ENCODE results near the gene BCAS4.

The BCAS4 gene

DNA sequence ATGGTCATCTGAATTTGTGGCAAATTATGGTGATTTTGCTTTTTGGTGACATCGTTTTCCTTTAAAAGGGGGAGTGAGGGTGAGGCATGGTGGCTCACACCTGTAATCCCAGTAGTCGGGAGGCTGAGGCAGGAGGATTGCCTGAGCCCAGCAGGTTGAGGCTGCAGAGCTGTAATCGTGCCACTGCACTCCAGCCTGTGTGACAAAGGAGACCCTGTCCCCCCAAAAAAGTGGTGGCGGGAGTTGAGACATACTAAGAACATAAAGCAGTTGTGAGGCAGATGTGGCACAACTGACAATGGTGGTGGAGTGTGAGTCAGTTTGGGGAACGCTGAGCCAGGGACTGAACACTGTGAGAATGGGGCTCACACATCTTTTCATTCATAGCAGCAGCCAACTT is 90.9 kb downstream of the BCAS4 start:
- in situ Hi-C loops (cut with MboI; ENCODE audit: low pct_unique_long_range_greater_than_20kb, low sequenced_read_pairs) = no loop called here
- DNase-seq = no peak

DNA sequence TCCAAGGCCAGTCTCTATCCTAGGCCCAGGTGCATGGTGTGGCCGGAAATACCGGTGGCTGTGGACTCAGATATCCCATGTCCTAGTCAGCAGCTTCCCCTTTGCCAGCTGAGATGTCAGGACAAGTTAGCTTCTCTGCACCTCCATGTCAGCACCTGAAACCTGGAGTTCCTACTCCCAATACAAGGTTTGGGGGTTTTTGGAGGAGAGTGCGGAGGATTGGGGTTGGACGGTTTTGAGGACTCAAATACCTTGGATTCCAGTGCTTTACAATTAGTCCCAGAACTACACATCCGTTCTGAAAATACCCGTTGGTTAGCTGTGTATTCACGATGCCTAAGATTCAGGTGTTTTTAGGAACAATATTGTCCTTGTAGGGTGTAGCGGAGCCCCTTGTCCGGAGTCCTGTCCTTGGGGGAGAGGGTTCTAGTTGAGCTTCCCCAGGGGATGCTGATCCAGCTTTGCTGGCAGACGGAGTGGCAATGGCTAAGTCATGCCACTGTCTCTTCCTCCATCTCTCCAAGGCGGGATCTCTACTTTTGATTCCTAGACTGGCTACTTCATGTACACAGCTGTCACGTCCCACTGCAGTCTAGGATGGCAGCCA is 91.4 kb downstream of the BCAS4 start:
- no peak for DNase-seq
- in situ Hi-C loops (cut with MboI; ENCODE audit: low pct_unique_long_range_greater_than_20kb, low sequenced_read_pairs) = no loop called here

DNA sequence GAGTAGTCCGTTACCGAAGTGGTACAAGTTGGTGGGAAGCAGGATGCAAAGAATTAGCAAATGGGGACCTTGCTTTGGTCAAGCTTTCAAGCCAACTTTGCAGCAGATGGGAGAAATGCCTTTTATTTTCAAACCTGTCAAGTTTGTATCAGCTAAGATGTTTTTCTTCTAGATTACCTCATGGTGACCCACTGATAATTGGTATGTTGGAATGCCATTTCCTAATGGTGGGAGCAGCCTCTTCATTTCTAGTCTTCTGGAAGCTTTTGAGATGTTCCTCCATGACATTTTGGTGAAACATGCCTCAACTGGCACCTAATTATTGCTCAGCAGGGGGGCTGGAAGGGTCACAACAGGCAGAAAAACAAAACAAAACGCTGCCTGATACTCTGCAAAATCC is 92.7 kb downstream of the BCAS4 start:
- in situ Hi-C loops (cut with MboI; ENCODE audit: low pct_unique_long_range_greater_than_20kb, low sequenced_read_pairs) = no loop called here
- no peak for DNase-seq

DNA sequence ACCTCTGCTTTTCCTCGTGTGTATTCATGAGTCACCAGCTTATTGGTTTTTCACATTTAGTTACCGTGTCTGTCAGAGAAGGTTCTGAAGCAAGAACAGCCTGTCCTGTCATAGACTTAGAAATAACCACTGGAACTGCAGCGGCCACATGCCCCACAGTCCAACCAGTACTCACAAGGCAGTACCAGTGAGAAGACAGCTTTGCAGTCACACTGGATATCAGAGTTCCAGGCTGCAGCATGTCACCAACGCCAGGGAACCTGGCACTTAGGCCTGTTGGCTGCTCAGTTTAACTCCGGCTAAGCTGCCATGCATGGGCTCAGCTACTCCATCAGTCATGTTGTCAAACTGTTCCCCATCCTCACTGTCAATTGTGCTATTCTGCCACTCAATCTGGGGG is 96.3 kb downstream of the BCAS4 start:
- in situ Hi-C loops (cut with MboI; ENCODE audit: low pct_unique_long_range_greater_than_20kb, low sequenced_read_pairs) = no loop called here
- DNase-seq = no peak

DNA sequence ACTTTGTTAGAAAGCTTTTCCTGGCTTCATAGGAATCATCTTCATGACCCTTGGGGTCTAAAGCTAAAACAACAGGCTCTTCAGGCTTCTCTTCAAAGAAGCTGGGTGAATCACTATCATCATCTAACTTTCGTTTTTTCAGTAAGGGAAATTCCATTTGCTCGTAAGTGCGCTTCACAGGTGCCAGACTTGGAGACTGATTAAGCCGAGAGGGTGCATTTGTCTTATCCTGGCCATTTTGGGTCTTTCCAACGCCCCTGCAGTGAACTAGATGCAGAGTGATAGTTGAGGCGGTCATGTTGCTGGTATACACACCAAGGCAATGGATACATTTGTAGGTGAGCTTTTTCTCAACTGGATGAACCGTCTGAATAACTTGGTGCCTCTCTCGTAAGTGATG is 97.5 kb downstream of the BCAS4 start:
- in situ Hi-C loops (cut with MboI; ENCODE audit: low pct_unique_long_range_greater_than_20kb, low sequenced_read_pairs) = no loop called here
- DNase-seq = no peak

- in situ Hi-C loops (cut with MboI; ENCODE audit: low pct_unique_long_range_greater_than_20kb, low sequenced_read_pairs) = no loop called here
- DNase-seq = no peak
These were observed 98.8 kb downstream of the BCAS4 start for GRCh38 chr20:50893620-50894019.

DNA sequence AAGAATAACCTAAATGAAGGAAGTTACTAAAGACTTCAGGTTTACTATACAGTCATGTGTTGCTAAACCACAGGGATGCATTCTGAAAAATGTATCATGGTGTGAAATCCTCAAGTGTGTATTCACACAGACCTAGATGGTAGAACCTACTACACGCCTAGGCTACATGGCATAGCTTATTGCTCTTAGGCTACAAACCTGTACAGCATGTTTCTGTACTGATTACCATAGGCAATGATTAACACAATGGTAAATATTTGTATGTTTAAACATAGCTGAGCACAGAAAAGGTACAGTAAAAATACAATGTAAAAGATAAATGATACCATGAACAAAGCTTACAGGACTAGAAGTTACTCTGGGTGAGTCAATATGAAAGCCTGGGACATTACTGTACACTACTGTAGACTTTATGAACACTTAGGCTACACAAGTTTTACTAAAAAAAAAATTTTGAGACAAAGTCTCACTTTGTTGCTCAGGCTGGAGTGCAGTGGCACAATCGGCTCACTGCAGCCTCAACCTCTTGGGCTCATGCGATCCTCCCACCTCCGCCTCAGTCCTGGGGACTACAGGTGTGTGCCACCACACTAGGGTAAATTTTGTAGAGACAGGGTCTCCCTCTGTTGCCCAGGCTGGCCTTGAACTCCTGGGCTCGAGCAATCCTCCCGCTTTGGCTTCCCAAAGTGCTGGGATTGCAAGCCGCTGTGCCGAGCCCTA is 100.4 kb downstream of the BCAS4 start:
- in situ Hi-C loops (cut with MboI; ENCODE audit: low pct_unique_long_range_greater_than_20kb, low sequenced_read_pairs) = no loop called here
- DNase-seq = no peak

GRCh38 chr20:50898475-50898874 is 103.6 kb downstream of the BCAS4 start:
- in situ Hi-C loops (cut with MboI; ENCODE audit: low pct_unique_long_range_greater_than_20kb, low sequenced_read_pairs) = no loop called here
- DNase-seq = no peak

DNA sequence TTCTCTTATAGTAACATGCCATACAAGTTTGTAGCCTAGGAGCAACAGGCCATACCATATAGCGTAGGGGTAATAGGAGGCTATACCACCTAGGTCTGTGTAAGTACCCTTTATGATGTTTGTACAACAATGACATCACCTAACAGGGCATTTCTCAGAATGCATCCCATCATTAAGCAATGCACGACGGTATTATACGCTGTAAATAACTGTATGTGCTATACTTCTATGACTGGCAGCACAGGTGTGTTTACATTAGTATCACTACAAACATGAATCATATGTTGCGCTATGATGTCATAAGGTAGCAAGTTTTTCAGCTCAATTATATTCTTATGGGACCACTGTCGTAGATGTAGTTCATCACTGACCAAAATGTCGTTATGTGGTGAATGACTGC is 105.4 kb downstream of the BCAS4 start:
- no peak for DNase-seq
- in situ Hi-C loops (cut with MboI; ENCODE audit: low pct_unique_long_range_greater_than_20kb, low sequenced_read_pairs) = no loop called here

GRCh38 chr20:50901301-50901700 is 106.4 kb downstream of the BCAS4 start:
- no peak for DNase-seq
- in situ Hi-C loops (cut with MboI; ENCODE audit: low pct_unique_long_range_greater_than_20kb, low sequenced_read_pairs) = no loop called here

- no peak for DNase-seq
- in situ Hi-C loops (cut with MboI; ENCODE audit: low pct_unique_long_range_greater_than_20kb, low sequenced_read_pairs) = no loop called here
These were observed 108.6 kb downstream of the BCAS4 start for GRCh38 chr20:50903353-50904051.

DNA sequence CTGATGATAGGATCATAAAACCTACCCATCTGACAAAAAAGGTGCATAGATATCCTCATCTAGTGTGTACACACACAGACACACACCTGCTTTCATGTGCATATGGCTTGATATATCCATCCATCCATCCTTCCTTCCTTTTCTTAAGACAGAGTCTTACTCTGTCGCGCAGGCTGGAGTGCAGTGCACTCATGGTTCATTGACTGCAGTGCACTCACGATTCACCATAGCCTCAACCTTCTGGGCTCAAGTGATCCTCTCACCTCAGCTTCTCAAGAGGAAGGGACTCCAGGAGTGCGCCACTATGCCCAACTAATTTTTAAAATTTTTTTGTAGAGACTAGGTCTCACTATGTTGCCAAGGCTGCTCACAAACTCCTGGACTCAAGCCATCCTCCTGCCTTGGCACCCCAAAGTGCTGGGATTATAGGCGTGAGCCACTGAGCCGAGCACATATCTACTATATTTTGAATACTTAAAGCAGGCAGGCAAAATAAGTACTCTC is 109.3 kb downstream of the BCAS4 start:
- DNase-seq = no peak
- in situ Hi-C loops (cut with MboI; ENCODE audit: low pct_unique_long_range_greater_than_20kb, low sequenced_read_pairs) = no loop called here

DNA sequence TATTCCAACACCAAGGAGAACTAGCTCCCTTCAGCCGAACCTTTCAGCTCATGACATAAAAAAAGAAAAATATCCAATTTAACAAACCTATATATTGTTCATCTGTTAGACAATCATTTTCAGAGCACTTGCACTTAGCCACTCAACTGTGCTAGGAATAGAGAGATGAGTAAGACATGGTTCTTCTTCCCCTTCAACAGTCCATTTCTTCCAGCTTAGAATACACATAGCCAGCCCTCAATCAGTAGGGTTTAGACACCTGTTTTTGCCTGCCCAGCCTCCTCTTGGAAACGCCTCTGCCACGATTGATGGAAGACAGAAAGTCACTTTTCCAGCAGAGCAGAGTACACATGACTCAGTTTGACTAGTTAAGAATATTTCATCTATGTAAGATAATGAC is 114.6 kb downstream of the BCAS4 start:
- in situ Hi-C loops (cut with MboI; ENCODE audit: low pct_unique_long_range_greater_than_20kb, low sequenced_read_pairs) = no loop called here

DNA sequence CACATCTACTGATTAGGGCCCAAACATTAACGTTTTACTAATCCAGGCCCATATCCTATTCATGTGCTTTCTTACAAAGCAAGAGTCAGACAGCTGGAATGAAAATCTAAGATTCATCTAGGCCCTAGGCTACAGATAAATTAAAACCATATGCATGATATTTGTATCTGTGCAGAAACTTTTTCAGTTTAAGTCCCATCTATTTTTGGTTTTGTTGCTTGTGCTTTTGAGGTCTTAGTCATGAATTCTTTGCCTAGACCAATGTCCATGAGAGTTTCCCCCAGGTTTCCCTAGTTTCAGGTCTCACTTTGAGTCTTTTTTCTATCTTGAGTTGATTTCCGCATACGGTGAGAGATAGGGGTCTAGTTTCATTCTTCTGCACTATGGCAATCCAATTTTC is 116.2 kb downstream of the BCAS4 start:
- in situ Hi-C loops (cut with MboI; ENCODE audit: low pct_unique_long_range_greater_than_20kb, low sequenced_read_pairs) = no loop called here
- no peak for DNase-seq

More for the DNA sequence above, 114.6 kb downstream of the BCAS4 start:
- DNase-seq = no peak

GRCh38 chr20:50911716-50912115 is 116.9 kb downstream of the BCAS4 start:
- no peak for DNase-seq
- in situ Hi-C loops (cut with MboI; ENCODE audit: low pct_unique_long_range_greater_than_20kb, low sequenced_read_pairs) = no loop called here

GRCh38 chr20:50913690-50914375 is 119.0 kb downstream of the BCAS4 start:
- no peak for DNase-seq
- in situ Hi-C loops (cut with MboI; ENCODE audit: low pct_unique_long_range_greater_than_20kb, low sequenced_read_pairs) = no loop called here

- DNase-seq = no peak
- in situ Hi-C loops (cut with MboI; ENCODE audit: low pct_unique_long_range_greater_than_20kb, low sequenced_read_pairs) = no loop called here
These were observed 120.6 kb downstream of the BCAS4 start for GRCh38 chr20:50915424-50915823.

- DNase-seq = no peak
- in situ Hi-C loops (cut with MboI; ENCODE audit: low pct_unique_long_range_greater_than_20kb, low sequenced_read_pairs) = no loop called here
These were observed 121.4 kb downstream of the BCAS4 start for GRCh38 chr20:50916257-50916656.

- in situ Hi-C loops (cut with MboI; ENCODE audit: low pct_unique_long_range_greater_than_20kb, low sequenced_read_pairs) = no loop called here
- DNase-seq = no peak
These were observed 122.1 kb downstream of the BCAS4 start for GRCh38 chr20:50916934-50917333.

DNA sequence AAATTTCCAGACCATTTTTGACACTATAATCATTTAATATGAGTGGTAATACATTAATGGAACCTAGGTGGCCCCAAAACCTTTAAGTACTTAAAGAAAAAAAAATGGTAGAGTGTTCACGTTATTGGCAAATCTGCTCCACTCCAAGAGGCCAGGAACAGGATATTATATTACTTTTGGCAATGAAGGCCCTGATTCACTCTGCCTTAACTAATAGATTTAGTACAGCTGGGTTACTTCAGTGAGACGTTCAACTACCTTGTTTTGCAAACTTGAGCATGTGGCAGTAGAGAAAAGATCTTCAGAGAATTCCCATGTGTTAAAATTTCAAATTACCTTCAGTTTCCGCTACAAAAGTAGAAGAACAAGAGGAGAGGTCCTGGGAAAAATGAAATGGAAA is 123.5 kb downstream of the BCAS4 start:
- in situ Hi-C loops (cut with MboI; ENCODE audit: low pct_unique_long_range_greater_than_20kb, low sequenced_read_pairs) = no loop called here
- DNase-seq = no peak

Measured in KBM-7 (cell line).